Karpas-422 (cell line): ENCODE measurements around the gene ARMH1. TPM values are rescaled to one million over a fixed set of nuclear protein-coding genes. Genes with fewer than 3 reads are reported as not detected.

Experiments used
- DNase-seq: peaks from one replicate; pipeline ENCODE4 v3.0.0-alpha.2; 2015
- H2AFZ ChIP-seq: fragments of 200-600 bp; sonication (generic); 2 replicates; pipeline ENCODE4 v1.6.1; 2014; ENCODE audit warnings: antibody characterized with exemption, low read length, mixed read lengths
- H3K27ac ChIP-seq: fragments of 200-600 bp; sonication (generic); 2 replicates; pipeline ENCODE4 v1.5.1; 2014; ENCODE audit warnings: mild to moderate bottlenecking, low read length, moderate library complexity
- H3K27me3 ChIP-seq: fragments of 200-600 bp; sonication (generic); 2 replicates; pipeline ENCODE4 v1.6.1; 2014; ENCODE audit warnings: low read length, mixed read lengths
- H3K36me3 ChIP-seq: fragments of 200-600 bp; sonication (generic); 2 replicates; pipeline ENCODE4 v1.6.1; 2014; ENCODE audit warnings: low read length, mixed read lengths; ENCODE audit not compliant: insufficient read depth
- H3K4me1 ChIP-seq: fragments of 200-600 bp; sonication (generic); 2 replicates; pipeline ENCODE4 v1.6.1; 2014; ENCODE audit warnings: mild to moderate bottlenecking, low read length, mixed read lengths
- H3K4me2 ChIP-seq: fragments of 200-600 bp; sonication (generic); 2 replicates; pipeline ENCODE4 v1.6.1; 2014; ENCODE audit warnings: low read length, low read depth, mild to moderate bottlenecking; ENCODE audit not compliant: poor library complexity, severe bottlenecking
- H3K4me3 ChIP-seq: fragments of 200-600 bp; sonication (generic); 2 replicates; pipeline ENCODE4 v1.5.1; 2014; ENCODE audit warnings: mild to moderate bottlenecking, antibody characterized with exemption, low read length, mixed read lengths
- H3K79me2 ChIP-seq: fragments of 200-600 bp; sonication (generic); 2 replicates; pipeline ENCODE4 v1.6.1; 2014; ENCODE audit warnings: mild to moderate bottlenecking, low read length, mixed read lengths
- H3K9ac ChIP-seq: fragments of 200-600 bp; sonication (generic); 2 replicates; pipeline ENCODE4 v1.6.0; 2014; ENCODE audit warnings: low read length
- H3K9me2 ChIP-seq: fragments of 200-600 bp; sonication (generic), shearing (Covaris generic); replicated peaks from 2 replicates; pipeline ENCODE4 v1.6.0; 2014; ENCODE audit warnings: mild to moderate bottlenecking, low read length, moderate library complexity; ENCODE audit not compliant: insufficient read depth
- H3K9me3 ChIP-seq: fragments of 300-700, 200-600 bp; sonication (generic); 2 replicates; pipeline ENCODE4 v1.6.1; 2014; ENCODE audit warnings: low read length, mixed read lengths
- H4K20me1 ChIP-seq: fragments of 200-600 bp; sonication (generic); 2 replicates; pipeline ENCODE4 v1.6.1; 2014; ENCODE audit warnings: mild to moderate bottlenecking, antibody characterized with exemption, low read length, low read depth; ENCODE audit not compliant: insufficient read depth
- total RNA-seq: library from RNA; depleted of rRNA; stranded (reverse); fragments of >200 nt; shearing (Covaris generic); gene quantifications from 2 replicates; pipeline ENCODE4 v1.2.3, GENCODE V29; 2014; ENCODE audit warnings: low replicate concordance

ARMH1 gene
- total RNA-seq, 1 experiment from 2014 or later: 7.7 TPM

- H3K9me2 ChIP-seq: no peaks in the 10 kb centered on the region
- H3K4me1 ChIP-seq: no peaks in the 10 kb centered on the region
- no peak overlapping the region for H3K27ac ChIP-seq
- no peak overlapping the region for H3K4me3 ChIP-seq
- H3K4me2 ChIP-seq: no peak overlapping the region
- H3K79me2 ChIP-seq: no peaks in the 10 kb centered on the region
- no peak for DNase-seq
- H2AFZ ChIP-seq: no peak overlapping the region
- H3K27me3 ChIP-seq: no peaks in the 10 kb centered on the region
- no peaks in the 10 kb centered on the region for H3K9me3 ChIP-seq
- peaks cover 18% of the 10 kb centered on the region for H3K36me3 ChIP-seq
- no peaks in the 10 kb centered on the region for H4K20me1 ChIP-seq
- no peak overlapping the region for H3K9ac ChIP-seq
Measured at GRCh38 chr1:44642255-44642654, 32.3 kb upstream of the ARMH1 start.

DNA sequence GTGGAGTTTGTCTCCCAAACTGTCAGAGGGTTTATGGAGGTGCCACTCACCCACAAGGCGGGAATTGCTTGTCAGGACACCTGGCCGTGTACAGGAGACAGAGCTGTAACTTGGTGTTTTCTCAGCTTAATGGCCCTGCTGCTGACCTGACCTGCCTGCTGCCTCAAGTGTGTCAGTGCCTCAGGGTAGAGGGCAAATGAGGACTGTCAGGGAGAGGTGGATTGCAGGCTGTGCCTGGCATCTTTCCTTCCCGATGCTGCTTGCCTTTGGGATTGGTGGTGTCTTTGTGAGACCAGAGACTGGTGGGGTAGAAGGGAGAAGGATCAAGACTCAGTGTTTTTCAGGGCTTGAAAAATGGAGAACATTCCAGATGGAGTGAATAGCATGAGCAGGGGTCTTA lies 31.6 kb upstream of the ARMH1 start:
- no peak overlapping the region for H3K4me2 ChIP-seq
- no peak overlapping the region for H2AFZ ChIP-seq
- H3K36me3 ChIP-seq: peaks cover 18% of the 10 kb centered on the region
- no peak overlapping the region for H3K27ac ChIP-seq
- H3K9ac ChIP-seq: no peak overlapping the region
- H3K4me1 ChIP-seq: no peaks in the 10 kb centered on the region
- H3K27me3 ChIP-seq: no peaks in the 10 kb centered on the region
- H3K4me3 ChIP-seq: no peak overlapping the region
- DNase-seq: no peak
- no peaks in the 10 kb centered on the region for H3K9me2 ChIP-seq
- H3K9me3 ChIP-seq: no peaks in the 10 kb centered on the region
- H3K79me2 ChIP-seq: no peaks in the 10 kb centered on the region
- no peaks in the 10 kb centered on the region for H4K20me1 ChIP-seq

DNA sequence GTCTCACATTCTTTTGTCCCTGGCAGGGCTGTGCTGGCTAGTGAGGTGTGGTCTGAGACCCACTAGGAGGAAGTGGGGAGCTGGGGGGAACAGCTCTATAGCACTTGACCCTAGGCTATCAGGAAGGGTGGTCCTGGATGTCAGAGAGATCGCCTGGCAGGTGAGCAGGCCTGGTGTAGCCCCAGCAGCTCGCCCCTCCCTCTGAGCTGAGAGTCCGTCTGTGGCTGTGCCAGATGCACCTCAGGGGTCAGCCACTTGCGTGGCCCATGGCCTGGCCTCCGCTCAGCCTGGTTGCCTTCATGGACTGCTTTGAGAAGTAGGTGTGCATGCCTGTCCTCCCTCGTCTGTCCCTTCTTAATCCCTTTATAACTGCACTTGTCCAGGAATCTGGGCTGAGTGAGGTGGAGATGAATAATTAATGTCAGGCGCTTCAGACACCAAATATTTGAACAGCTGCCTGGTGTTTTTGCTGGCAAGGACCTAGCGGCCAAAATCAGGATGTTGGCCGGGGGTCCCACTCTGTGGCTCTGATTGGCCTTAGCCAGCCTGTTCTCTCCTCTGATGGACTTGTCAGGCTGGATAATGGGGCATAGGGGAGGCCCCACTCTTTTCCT lies 30.7 kb upstream of the ARMH1 start:
- H3K4me1 ChIP-seq: no peaks in the 10 kb centered on the region
- H3K9ac ChIP-seq: no peak overlapping the region
- H3K4me3 ChIP-seq: no peak overlapping the region
- H3K9me2 ChIP-seq: no peaks in the 10 kb centered on the region
- no peaks in the 10 kb centered on the region for H3K79me2 ChIP-seq
- H3K4me2 ChIP-seq: no peak overlapping the region
- H3K27ac ChIP-seq: no peak overlapping the region
- H3K9me3 ChIP-seq: no peaks in the 10 kb centered on the region
- H3K36me3 ChIP-seq: peaks cover 18% of the 10 kb centered on the region
- no peaks in the 10 kb centered on the region for H3K27me3 ChIP-seq
- no peaks in the 10 kb centered on the region for H4K20me1 ChIP-seq
- DNase-seq: no peak
- H2AFZ ChIP-seq: no peak overlapping the region

DNA sequence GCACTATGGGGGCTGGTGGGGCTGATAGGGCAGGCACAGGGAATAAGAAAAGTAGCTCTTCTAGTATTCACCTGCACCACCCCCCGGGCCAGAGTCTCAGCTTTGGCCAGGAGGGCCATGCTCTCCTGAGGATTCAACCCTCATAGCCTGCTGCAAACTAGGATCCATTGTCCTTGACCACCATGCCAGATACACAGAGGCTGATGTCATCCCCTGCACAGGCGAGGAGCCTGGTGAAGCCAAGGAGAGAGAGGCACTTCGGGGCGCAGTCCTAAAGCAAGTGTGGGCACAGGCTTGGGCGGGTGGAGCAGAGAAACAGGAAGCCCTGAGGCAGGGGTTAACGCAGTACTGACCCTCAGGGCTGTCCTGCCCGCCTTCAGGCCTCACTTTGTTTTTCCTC lies 29.7 kb upstream of the ARMH1 start:
- H3K9ac ChIP-seq: no peak overlapping the region
- H4K20me1 ChIP-seq: no peaks in the 10 kb centered on the region
- H3K79me2 ChIP-seq: no peaks in the 10 kb centered on the region
- H3K27ac ChIP-seq: no peak overlapping the region
- no peaks in the 10 kb centered on the region for H3K9me3 ChIP-seq
- H3K27me3 ChIP-seq: no peaks in the 10 kb centered on the region
- H3K4me2 ChIP-seq: no peak overlapping the region
- no peaks in the 10 kb centered on the region for H3K4me1 ChIP-seq
- H3K9me2 ChIP-seq: no peaks in the 10 kb centered on the region
- DNase-seq: no peak
- H3K36me3 ChIP-seq: peaks cover 10% of the 10 kb centered on the region
- H2AFZ ChIP-seq: no peak overlapping the region
- H3K4me3 ChIP-seq: no peak overlapping the region

- H3K79me2 ChIP-seq: no peaks in the 10 kb centered on the region
- H3K9me2 ChIP-seq: no peaks in the 10 kb centered on the region
- no peak overlapping the region for H3K9ac ChIP-seq
- no peaks in the 10 kb centered on the region for H3K27me3 ChIP-seq
- no peaks in the 10 kb centered on the region for H4K20me1 ChIP-seq
- no peak for DNase-seq
- no peak overlapping the region for H3K27ac ChIP-seq
- peaks cover 10% of the 10 kb centered on the region for H3K36me3 ChIP-seq
- no peak overlapping the region for H3K4me2 ChIP-seq
- no peak overlapping the region for H2AFZ ChIP-seq
- H3K9me3 ChIP-seq: no peaks in the 10 kb centered on the region
- H3K4me1 ChIP-seq: no peaks in the 10 kb centered on the region
- H3K4me3 ChIP-seq: no peak overlapping the region
Measured at GRCh38 chr1:44645476-44646244, 28.9 kb upstream of the ARMH1 start.

DNA sequence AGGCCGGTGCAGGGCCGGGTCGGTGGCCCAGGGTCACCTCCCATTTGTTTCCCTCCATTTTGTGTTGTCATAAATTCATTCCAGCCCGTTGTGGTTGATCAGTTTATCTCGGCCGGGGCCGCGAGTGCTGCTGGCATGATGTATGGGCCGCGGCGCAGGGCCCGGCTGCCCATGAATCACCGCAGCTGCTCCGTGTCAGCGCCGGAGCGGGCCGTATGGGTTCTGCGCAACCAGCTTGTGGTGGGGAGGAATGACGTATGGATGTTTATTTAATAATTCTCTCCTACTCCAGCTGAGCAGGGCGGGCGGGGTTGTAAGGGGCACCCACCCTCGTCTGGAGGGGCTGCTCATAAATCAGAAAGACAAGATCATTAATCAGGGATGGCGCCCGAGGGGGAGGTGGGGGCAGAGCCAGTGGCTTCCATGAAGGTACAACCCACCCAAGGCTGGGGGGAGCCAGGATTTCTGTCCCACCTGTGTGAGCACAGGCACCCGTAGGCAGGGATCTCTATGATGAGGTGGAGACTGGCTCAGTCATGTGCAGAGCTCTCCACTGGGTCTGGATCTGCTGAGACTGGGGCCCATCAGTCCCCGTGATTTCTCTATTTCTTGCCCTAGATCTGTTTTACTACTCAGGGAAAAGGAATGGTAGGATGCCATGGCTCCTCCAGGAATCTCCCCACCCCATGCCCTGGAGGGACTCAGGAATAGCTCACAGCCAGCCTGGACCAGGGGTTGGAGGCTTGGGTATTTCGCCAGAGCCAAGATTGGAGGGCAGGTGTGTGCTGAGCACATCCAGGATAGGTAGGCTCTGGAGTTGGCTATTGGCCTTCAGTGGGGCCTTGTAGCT lies 28.0 kb upstream of the ARMH1 start:
- Histone ChIP-seq H3K4me1 (no peaks in the 10 kb centered on the region), H3K9me2 (no peaks in the 10 kb centered on the region), H3K36me3 (peaks cover 10% of the 10 kb centered on the region), H3K27me3 (no peaks in the 10 kb centered on the region), H2AFZ (no peak overlapping the region), H3K27ac (no peak overlapping the region), H3K9me3 (no peaks in the 10 kb centered on the region), H3K79me2 (no peaks in the 10 kb centered on the region), H3K4me3 (no peak overlapping the region), H3K4me2 (no peak overlapping the region), H4K20me1 (no peaks in the 10 kb centered on the region), H3K9ac (no peak overlapping the region)
- no peak for DNase-seq

- no peak overlapping the region for H3K4me2 ChIP-seq
- no peak for DNase-seq
- H3K9me3 ChIP-seq: no peaks in the 10 kb centered on the region
- H3K9me2 ChIP-seq: no peaks in the 10 kb centered on the region
- no peak overlapping the region for H3K27ac ChIP-seq
- H3K9ac ChIP-seq: no peak overlapping the region
- no peak overlapping the region for H2AFZ ChIP-seq
- H3K79me2 ChIP-seq: no peaks in the 10 kb centered on the region
- no peaks in the 10 kb centered on the region for H4K20me1 ChIP-seq
- no peak overlapping the region for H3K4me3 ChIP-seq
- H3K36me3 ChIP-seq: peaks cover 13% of the 10 kb centered on the region
- H3K27me3 ChIP-seq: no peaks in the 10 kb centered on the region
- H3K4me1 ChIP-seq: no peaks in the 10 kb centered on the region
Measured at GRCh38 chr1:44647896-44648295, 26.6 kb upstream of the ARMH1 start.

DNA sequence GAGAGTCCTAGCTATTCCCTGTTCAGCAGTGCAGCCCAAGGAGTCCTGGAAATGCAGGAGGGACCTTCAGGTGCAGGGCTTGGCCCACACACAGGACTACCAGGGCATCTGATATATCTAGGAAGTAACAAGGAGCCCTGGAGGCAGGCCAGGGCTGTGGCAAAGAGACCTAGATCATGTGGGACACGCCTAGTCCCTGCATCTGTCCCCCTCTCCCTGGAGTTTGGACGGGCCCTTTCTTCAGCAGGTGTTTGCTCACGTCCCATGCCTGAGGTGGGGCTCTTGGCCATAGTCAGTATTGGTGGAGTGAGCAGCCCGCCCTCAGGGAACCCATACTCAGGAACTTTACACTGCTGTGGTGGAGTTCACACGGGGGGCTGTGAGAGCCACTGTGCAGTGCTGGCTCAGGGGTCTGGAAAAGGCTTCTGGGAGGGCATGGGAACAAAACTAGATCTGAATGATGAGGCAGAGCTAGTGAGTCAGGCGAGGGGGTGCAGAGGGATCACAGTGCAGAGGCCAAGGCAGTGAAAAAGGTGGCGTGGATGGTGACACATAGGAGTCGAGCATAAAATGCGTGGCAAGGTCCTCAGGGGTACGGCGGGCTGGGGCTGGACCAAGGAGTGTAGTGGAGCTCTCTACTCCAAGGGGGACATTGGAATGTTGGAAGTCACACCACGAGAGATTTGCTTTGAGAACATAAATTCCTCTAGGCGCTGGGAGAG lies 25.8 kb upstream of the ARMH1 start:
- Histone ChIP-seq H3K9ac (no peak overlapping the region), H3K9me2 (no peaks in the 10 kb centered on the region)

More for the DNA sequence above, 25.8 kb upstream of the ARMH1 start:
- Histone ChIP-seq H3K27ac (no peak overlapping the region), H2AFZ (no peak overlapping the region), H4K20me1 (no peaks in the 10 kb centered on the region), H3K79me2 (no peaks in the 10 kb centered on the region), H3K9me3 (no peaks in the 10 kb centered on the region), H3K4me1 (no peaks in the 10 kb centered on the region), H3K36me3 (peaks cover 13% of the 10 kb centered on the region), H3K4me3 (no peak overlapping the region), H3K27me3 (no peaks in the 10 kb centered on the region), H3K4me2 (no peak overlapping the region)
- no peak for DNase-seq
